ENCODE measurements around the gene RAP1B. TPM values are rescaled to one million over a fixed set of nuclear protein-coding genes. Genes with fewer than 3 reads are reported as not detected.

Gene RAP1B
- total RNA-seq, 1 donor from 2014 or later = 252 TPM

DNA sequence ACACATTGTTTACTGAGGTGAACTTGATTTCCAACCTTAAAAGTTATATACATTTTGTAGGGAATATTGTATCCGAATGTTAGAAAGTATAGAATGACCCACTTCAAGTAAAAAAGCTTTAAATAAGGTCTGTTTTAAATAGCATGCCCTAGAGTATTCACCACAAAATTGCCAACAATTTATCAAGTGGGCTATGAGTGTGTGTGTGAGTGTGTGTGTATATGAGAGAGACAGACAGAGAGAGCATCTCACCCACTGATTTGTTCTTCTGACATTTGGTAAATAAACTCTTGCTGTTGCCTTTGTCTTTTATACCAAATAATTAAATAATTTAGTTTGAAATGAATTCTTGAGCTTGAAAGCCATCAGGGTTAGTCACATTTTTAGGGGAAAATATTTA is 29.8 kb upstream of the RAP1B start:
- no peak overlapping the region for H3K27ac ChIP-seq
- H3K9me3 Mint-ChIP-seq = no peaks in the 10 kb centered on the region
- no peaks in the 10 kb centered on the region for H3K27me3 ChIP-seq
- no peak overlapping the region for H3K4me3 ChIP-seq
- no peak overlapping the region for H2AFZ ChIP-seq (replicated peaks)
- H3K4me3 Mint-ChIP-seq = no peak overlapping the region
- no peaks in the 10 kb centered on the region for H4K20me1 ChIP-seq (ENCODE audit: low read depth)
- peaks cover 3% of the 10 kb centered on the region for H3K27me3 Mint-ChIP-seq (ENCODE audit: insufficient read depth, low read depth)
- H3K4me1 Mint-ChIP-seq = no peaks in the 10 kb centered on the region
- H3K36me3 Mint-ChIP-seq = no peaks in the 10 kb centered on the region
- no peaks in the 10 kb centered on the region for H3K36me3 ChIP-seq
- DNase-seq (ENCODE audit: low spot score) = no peak
- TF ChIP-seq EZH2 (IDR thresholded peaks at IDR 0.05) = no peak
- TF ChIP-seq, protein P1, sequence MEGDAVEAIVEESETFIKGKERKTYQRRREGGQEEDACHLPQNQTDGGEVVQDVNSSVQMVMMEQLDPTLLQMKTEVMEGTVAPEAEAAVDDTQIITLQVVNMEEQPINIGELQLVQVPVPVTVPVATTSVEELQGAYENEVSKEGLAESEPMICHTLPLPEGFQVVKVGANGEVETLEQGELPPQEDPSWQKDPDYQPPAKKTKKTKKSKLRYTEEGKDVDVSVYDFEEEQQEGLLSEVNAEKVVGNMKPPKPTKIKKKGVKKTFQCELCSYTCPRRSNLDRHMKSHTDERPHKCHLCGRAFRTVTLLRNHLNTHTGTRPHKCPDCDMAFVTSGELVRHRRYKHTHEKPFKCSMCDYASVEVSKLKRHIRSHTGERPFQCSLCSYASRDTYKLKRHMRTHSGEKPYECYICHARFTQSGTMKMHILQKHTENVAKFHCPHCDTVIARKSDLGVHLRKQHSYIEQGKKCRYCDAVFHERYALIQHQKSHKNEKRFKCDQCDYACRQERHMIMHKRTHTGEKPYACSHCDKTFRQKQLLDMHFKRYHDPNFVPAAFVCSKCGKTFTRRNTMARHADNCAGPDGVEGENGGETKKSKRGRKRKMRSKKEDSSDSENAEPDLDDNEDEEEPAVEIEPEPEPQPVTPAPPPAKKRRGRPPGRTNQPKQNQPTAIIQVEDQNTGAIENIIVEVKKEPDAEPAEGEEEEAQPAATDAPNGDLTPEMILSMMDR (IDR thresholded peaks at IDR 0.05) = no peak
- TF ChIP-seq EZH2phosphoT487 (IDR thresholded peaks at IDR 0.05) = no peak
- no peak overlapping the region for H3K9ac ChIP-seq
- no peaks in the 10 kb centered on the region for H3K4me1 ChIP-seq
- H3K4me2 ChIP-seq = no peak overlapping the region
- no peaks in the 10 kb centered on the region for H3K79me2 ChIP-seq (ENCODE audit: low read depth)
- H3K27ac Mint-ChIP-seq = no peak overlapping the region
- H3K9me3 ChIP-seq (ENCODE audit: low read depth) = no peaks in the 10 kb centered on the region
- no peaks in the 10 kb centered on the region for H3F3A ChIP-seq (ENCODE audit: low read depth)

DNA sequence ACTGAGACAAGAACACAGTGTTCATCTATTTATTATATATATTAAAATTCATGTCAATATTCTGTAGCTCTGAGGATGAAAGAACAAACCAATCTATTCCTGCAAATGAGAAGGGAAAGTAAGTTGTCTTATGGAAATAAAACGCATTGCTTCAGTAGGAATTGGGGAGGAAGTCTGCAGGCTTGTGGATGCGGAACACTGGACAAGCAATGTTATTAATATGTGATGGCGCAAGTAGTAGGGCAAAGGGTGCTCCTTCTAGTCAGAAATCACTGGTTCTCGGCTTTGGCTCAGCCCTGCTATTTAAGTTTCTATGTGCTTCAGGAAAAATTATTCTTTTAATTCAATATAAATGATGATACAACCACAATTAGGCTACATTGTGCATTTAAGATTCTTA is 28.8 kb upstream of the RAP1B start:
- H3K27me3 Mint-ChIP-seq (ENCODE audit: insufficient read depth, low read depth) = peaks cover 1% of the 10 kb centered on the region
- no peak overlapping the region for H3K27ac Mint-ChIP-seq
- H3K4me1 Mint-ChIP-seq = no peaks in the 10 kb centered on the region
- H3K9me3 Mint-ChIP-seq = no peaks in the 10 kb centered on the region
- H3K4me3 Mint-ChIP-seq = no peak overlapping the region
- H3K4me1 ChIP-seq = no peaks in the 10 kb centered on the region
- no peak overlapping the region for H3K9ac ChIP-seq
- H2AFZ ChIP-seq (replicated peaks) = no peak overlapping the region
- H3K4me3 ChIP-seq = no peak overlapping the region
- TF ChIP-seq EZH2phosphoT487 (IDR thresholded peaks at IDR 0.05) (no peak), EZH2 (IDR thresholded peaks at IDR 0.05) (no peak)
- TF ChIP-seq, protein P1 (IDR thresholded peaks at IDR 0.05) = no peak
- H3K27ac ChIP-seq = no peak overlapping the region
- H3K4me2 ChIP-seq = no peak overlapping the region
- no peaks in the 10 kb centered on the region for H3K9me3 ChIP-seq (ENCODE audit: low read depth)
- H4K20me1 ChIP-seq (ENCODE audit: low read depth) = no peaks in the 10 kb centered on the region
- no peak for DNase-seq (ENCODE audit: low spot score)
- no peaks in the 10 kb centered on the region for H3K79me2 ChIP-seq (ENCODE audit: low read depth)
- H3K36me3 ChIP-seq = no peaks in the 10 kb centered on the region
- no peaks in the 10 kb centered on the region for H3K27me3 ChIP-seq
- H3F3A ChIP-seq (ENCODE audit: low read depth) = no peaks in the 10 kb centered on the region
- H3K36me3 Mint-ChIP-seq = no peaks in the 10 kb centered on the region

DNA sequence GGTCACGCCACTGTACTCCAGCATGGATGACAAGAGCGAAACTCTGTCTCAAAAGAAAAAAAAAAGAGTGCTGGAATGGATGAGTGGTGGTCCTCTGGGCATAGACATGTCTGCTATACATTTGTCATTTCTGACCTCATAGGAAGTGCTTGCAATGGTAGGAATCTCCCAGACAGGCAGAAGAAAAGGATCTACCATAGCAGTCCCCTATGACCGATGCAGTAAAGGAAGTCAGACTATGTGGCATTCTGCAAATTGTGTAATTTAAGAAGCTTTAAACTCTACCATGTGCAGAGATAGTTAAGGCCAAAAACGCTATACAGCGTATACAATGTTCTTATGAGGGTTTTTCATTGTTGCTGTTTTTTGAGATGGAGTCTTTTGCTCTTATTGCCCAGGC is 24.7 kb upstream of the RAP1B start:
- Histone ChIP-seq H4K20me1 (ENCODE audit: low read depth) (no peaks in the 10 kb centered on the region), H3K4me2 (no peak overlapping the region), H2AFZ (replicated peaks) (no peak overlapping the region), H3K36me3 (no peaks in the 10 kb centered on the region), H3K9me3 (ENCODE audit: low read depth) (no peaks in the 10 kb centered on the region), H3K27me3 (no peaks in the 10 kb centered on the region), H3K79me2 (ENCODE audit: low read depth) (no peaks in the 10 kb centered on the region), H3F3A (ENCODE audit: low read depth) (no peaks in the 10 kb centered on the region), H3K27ac (no peak overlapping the region), H3K4me3 (no peak overlapping the region), H3K4me1 (no peaks in the 10 kb centered on the region), H3K9ac (no peak overlapping the region)
- Mint-ChIP-seq H3K9me3 (peaks cover 8% of the 10 kb centered on the region), H3K4me1 (peaks cover 3% of the 10 kb centered on the region), H3K4me3 (no peak overlapping the region), H3K36me3 (no peaks in the 10 kb centered on the region), H3K27me3 (ENCODE audit: insufficient read depth, low read depth) (no peaks in the 10 kb centered on the region), H3K27ac (peak overlapping the region; percentile 61)
- no peak for DNase-seq (ENCODE audit: low spot score)
- TF ChIP-seq EZH2 (IDR thresholded peaks at IDR 0.05) = no peak
- TF ChIP-seq EZH2phosphoT487 (IDR thresholded peaks at IDR 0.05) = no peak
- TF ChIP-seq, protein P1 (IDR thresholded peaks at IDR 0.05) = no peak
